ENCODE results near the gene NSUN2. TPM values are rescaled to one million over a fixed set of nuclear protein-coding genes. Genes with fewer than 3 reads are reported as not detected.
A peak's percentile ranks its signal among the peaks of the same experiment; 100 is the strongest.

NSUN2 gene
- total RNA-seq, 1 donor from 2014 or later, result 43.0 TPM

DNA sequence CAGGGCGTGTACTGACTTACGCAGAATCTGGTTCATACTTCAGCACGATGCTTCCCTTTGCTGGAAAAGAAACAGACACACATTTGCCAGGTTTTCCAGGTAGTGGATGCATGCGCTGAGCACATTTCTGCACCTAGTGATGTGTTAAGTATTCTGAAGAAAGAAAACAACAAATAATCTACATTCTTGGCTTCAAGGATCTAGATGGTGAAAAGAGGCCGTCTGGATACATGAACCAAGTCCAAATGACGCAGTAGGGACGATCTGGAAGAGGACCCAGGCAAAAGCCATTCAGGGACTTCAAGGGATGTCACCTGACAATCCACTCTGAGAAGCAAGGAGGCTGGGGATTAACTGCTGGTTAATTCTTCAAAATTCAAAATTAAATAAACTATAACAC is 30.4 kb downstream of the NSUN2 start:
- ATAC-seq, result no peak

DNA sequence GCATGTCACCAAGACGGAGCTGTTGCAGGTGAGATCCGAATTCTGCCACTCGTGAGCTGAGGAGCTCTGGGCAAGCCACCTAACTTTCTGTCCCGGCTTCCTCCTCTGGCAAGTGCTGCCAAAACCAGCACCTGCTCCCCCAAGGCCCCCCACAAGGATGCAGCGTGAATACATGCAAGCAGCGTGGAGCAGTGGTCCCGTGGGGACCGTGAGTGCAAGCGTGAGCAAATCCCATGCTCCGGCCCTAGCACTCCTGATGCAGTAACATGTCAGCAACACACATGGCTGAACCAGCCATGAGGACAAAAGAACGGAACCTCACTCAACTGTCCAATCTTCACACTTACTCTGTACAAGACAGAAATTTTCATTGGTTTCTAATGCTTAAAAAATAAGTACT is 31.0 kb downstream of the NSUN2 start:
- ATAC-seq, result no peak

DNA sequence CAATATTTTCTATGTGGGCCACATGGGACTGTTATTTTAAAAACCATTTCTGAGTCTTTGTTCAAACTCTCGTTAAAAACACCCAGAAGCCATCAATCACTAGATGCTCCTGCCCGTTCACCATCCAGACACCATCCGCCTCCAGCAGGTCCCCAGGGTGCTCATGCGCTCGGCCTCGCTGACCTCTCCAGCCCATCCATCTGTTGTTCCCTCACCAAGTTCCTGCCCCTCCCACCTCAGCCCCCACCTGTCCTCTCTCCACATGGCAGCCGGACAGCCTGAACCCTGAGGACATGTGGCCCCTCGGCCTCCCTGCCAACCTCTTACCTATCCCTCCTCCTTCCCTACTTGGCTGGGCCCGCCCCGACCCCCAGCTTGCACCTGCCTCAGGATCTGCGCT is 31.6 kb downstream of the NSUN2 start:
- no peak for ATAC-seq

DNA sequence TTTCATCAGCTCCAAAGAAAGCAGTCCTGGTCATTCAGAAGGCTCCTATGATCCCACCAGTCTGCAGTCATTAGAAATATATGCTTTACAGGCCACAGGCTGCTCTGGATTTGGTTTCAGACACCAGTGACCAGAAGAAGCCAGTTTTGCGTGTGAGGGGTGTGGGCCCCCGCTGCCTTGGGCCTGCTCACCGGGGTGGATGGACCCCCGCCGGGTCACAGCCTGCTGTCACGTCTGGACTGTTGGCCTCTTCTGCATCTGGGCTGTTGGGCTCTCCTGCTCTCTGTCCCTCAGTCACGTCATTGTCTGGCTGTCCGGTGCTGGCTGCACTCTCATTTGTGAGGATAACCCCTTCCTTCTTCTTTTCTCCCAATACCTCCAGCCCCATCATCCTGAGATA is 33.1 kb downstream of the NSUN2 start:
- ATAC-seq, result no peak

DNA sequence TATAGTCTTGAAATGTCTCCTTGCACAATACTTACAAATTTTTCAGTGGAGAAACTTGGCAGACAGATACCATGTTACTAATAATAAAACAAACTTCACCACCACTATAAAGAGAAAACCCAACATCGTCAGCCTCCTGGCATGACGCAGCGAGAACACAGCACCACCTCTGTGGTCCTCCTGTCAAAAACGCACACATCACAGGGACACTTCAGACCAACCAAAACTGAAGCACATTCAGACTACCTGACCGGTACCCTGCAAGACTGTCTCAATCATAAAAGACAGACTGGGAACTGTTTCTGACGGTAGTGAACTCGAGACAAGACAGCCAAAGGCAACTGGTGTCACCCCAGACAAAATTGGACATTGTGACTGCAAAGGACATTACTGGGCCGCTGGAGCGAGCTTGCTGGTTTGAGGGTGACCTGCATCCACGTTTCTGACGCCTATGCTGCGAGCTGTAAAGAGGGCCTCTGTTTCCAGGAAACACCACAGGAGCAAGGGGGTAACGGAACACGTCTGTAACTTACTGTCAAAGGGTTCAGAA is 34.4 kb downstream of the NSUN2 start:
- no peak for ATAC-seq

DNA sequence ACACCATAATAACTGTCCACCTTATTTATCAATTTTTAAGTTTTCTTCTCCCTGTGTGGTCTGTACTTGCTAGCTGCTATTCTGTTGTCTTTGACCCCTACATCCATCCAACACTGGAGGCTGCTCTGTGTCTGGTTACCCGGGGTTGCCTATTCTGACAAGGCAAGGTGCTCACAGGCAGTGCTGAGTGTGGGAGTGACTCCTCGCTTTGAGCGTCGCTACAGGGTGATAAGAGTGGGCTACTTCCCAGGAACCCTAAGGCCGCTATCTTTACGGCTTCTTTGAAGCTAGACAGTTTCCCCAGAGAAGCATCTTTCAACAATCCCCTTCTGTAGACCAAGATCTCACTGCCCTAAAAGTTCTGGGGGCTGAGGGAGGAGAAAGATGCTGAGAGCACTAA is 35.3 kb downstream of the NSUN2 start:
- no peak for ATAC-seq

DNA sequence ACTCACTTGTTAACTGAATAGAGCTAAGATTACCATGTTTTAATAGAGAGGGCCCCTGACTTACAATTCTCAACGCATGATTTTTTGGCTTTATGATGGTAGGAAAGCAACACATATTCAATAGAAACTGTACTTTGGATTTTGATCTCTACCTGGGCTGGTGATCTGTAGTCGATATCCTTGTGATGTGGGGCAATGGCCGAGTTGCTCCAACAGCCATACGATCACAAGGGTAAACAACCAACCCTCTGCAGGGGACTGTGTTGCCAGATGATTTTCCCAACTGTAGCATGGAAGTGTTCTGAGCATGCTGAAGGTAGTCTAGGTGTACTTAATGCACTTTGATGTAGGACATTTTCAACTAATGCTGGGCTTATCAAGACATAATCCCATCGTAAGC is 36.5 kb downstream of the NSUN2 start:
- ATAC-seq, result no peak

DNA sequence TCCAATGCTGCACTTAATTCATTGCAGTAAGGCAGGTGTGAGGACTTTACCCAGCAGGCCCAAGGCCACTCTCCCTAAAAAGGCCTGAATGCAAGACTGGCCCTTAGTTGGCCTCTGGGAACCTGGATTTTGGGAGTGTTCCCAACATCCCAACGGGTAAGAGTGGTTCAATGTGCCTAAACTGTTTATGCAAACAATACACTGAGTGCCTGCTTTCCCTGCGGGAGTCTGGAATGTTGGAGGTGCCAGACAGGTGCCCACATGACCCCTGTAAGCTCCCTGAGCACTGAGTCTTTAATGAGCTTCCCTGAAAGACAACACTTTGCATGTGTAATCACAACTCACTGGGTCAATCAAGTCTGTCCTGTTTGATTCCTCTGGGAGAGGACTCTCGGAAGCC is 37.4 kb downstream of the NSUN2 start:
- peak; percentile 15 for ATAC-seq

DNA sequence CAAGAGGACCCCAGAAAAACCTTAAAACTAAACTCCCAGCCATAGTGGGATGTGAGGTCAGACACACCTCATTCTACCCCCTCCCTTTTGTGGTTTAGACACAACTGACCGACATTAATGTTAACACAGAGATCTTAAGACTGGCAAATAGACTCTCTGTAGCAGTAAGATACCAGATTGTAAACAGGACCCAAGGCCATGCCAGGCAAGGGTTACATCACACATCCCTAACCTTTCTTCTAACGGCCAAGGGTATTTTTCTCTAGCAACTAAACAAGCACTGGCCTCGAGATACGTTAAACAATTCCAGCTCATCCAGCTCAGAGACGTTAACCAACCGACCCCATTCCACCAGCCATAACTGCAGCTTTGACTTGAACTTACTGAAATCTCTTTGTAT is 38.8 kb downstream of the NSUN2 start:
- ATAC-seq, result no peak

DNA sequence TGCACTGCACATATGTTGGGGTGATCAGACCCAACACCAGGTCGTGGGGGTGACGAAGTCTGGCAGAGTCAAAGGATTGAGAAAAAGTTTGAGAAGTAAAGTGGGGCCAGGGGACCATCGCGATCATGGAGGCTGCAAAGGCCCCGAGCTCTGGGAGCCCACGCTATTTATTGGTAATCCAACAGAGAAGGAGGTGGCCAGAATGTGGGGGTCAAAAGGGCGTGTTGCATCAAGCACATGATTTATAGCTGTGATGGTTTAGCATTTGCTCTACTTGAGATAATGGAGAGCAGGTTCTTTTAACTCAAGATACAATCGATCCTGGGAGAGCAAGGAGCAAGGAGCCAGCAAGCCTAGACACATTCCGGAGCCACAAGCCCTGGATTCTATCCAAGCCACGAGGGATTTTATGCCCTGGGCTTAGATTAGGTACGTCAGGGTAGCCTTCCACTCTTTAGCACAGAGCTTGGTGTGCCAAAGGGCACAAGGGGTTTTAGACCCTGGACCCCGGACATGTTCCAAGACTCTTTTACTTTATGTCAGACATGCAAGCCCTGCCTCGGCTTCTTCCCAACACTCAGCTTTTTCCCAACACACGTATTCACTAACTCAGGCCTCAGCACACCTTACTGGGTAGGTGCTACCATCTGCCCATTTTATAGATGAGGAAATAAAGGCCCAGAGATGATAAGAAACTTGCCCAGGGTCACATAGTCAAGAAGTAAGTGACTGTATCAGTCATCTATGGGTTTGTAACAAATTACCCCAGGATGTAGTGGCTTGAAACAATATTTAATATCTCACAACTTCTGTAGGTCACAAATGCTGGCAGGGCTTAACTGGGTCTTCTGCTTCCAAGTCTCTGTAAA is 39.5 kb downstream of the NSUN2 start:
- no peak for ATAC-seq

DNA sequence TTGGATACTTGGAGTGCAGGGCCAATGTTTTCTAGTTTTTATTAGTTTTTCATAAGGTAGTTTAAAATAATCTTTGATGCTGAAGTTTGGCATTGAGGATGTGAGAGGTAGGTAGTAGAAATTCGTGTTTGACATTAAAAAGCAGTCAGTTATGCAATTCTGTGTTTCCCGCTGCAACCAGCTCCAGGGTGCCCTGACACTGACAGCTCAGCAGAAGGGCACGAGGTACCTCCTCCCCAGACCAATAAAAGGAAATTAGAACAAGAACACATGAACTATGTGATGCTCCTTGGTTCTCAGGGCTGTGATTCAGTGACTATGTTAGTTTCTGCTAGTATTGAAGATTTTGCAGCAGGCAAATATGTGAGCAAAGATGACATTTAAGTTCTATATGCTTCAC is 40.2 kb downstream of the NSUN2 start:
- peak; percentile 36 for ATAC-seq

DNA sequence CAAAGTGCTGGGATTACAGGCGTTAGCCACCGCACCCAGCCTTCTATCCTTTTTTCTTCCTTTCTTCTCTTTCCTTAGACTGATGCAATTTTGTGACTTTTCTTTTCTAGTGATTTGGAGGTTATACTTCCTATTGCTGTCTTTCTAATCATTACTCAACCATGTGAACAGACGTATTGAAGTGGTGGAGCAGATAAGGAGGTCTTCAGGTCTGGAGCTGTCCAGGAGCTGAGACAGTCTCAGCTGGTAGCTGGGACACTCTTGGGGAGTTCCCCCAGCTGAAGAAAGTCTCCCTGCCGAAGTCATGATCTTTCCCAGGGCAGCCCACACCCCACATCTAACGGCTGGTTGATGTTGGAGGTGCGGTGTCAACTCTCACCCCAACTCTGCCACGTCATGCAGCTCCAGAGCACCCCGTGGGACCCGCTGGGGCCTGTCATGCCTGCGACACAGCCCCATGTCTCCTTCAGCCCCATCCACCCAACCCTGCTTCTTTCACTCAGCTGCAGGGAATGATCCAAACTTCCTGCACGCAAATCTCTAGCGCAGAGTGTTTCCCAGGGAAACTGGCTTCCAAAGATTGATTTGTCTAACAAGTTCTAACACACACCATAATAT is 41.1 kb downstream of the NSUN2 start:
- peak; percentile 46 for ATAC-seq

DNA sequence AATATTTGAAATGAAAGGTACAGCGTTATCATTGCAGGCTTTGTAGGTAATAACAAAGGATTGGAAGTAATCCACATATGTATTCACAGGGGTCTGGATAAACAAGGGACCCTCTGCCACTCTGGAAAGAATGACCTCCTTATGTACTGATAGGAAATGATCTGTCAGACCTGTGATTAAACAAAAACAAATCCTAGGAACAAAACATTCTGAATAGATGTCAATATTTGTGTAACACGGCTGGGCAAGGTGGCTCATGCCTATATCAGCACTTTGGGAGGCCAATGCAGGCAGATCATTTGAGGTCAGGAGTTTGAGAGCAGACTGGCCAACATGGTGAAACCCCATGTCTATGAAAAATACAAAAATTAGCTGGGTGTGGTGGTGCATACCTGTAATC is 42.3 kb downstream of the NSUN2 start:
- ATAC-seq, result no peak

DNA sequence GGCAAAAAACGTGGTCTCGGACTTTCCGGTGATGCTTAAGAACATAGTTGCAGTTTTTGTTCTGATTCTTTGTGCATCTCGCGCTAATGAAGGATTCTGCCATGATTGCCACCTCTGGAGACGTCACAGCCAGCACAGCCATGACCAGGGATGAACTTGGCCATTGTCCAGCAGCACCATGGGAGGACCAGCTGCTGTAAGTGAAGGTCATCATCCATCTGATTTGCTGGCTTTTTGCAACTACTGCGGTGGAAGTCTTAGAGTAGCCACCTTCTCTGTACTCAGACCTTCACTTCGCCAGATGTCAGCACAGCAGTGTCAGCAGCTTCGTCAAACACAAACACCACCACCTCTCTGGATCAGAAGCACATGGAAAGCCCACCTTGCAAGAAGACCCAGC is 45.7 kb downstream of the NSUN2 start:
- ATAC-seq, result no peak

DNA sequence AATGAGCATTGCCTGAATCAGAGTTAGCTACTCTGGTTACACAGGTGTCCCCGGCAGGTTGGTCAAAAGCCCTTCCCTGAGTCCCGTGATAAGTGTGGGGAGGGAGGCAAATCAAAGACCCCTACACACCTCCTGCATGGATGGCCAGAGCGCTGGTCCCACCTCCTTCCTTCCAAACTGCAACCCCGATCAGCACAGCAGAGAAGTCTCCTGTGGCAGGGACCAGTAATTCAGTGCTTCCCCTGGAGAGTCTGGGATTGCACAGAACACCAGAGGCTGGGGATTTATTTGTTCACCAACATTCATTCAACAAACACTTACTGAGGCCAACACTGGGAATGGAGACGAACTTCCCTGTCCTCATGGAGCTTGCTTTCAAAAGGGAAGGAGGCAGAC is 46.2 kb downstream of the NSUN2 start:
- no peak for ATAC-seq

DNA sequence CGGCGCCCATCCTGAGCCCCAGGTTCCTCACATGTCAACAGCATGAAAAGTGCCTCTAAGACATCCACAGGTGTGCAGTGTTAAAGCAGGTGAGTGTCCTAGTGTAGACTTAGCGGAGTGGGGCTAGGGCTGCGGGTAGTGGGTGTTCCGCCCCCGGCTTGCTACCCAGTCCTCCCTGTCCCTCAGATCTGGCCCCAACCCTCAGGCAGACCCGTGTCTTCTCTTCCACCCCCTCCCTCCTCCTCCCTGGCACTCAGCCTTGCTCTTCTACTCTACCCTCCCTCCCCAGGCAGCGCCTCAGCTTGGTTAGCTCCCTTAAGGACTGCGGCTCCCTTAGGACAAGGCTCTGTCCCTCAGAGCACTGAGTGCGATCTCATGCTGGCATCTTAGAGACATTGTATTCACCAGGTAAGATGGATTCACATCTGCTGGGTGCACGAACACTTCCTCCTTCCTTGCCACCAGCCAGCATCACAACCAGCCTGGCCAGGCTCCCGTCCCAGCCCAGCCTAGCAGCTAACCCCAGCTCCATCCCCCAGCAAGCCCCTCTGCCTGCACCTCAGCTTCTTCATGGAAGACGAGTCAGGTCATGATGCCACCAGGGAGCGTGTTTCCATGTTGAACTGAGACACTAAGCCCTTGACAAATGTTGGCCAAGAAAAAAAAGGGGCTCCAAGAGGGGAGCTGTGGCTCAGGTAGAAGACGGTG is 46.8 kb downstream of the NSUN2 start:
- ATAC-seq, result no peak

DNA sequence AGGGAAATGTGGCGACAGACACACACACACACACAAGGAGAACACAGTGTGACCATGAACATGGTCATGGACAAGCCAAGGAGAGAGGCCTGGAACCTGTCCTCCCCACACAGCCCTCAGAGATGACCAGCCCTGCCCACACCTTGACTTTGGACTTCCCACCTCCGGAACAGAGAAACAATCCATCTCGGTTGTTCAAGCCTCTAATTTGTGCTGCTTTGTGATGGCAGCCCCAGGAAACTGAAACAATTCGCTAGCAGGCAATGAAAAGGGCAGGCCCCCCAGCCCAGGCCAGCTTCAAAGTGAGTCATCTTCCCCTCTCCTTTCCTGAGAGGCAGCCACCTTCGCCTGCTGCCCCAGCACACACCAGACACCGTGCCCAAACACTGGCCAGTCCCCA is 47.7 kb downstream of the NSUN2 start:
- no peak for ATAC-seq

DNA sequence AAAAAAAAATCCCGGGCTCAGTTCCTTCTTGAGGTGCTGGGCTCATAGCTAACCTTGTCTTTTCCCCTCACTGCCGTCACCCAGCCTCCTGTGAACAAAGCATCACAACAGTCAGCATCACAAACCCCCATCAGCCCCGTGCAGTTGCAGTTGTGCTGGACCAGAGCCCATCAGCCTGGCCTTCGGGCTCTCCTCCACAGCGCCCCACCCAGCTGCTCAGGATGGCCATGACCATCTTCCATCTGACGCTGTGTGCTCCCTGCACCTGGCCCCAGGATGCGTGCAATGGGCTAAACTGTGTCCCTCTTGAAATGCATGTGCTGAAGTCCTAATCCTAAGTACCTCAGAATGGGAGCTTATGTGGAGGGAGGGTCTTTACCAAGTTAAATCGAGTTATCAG is 48.1 kb downstream of the NSUN2 start:
- ATAC-seq, result no peak

DNA sequence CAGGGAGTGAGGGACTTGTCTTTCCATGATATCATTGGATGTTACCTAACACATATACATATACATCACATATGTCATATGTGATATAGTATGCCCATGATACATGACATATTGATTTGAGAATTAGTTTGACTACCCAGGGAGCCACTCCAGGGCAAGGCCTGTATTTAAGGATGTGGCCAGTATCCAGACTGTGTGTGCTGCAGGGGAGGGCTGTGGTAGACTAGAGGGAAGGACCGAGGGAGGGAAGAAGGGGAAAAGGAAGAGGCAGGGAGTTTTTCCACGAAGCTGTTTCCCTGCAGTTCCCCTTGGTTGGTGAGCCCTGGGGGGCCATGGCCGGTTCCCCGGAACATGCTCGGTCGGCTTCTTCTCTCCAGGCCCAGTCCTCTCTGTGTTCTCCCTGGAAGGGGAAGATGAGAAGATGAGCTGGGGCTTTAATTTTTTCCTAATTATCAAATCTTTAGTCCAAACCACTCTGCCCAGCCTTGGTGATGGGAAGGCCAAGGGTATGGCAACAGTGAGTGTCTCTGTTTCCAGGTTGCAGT is 48.7 kb downstream of the NSUN2 start:
- ATAC-seq, result no peak

DNA sequence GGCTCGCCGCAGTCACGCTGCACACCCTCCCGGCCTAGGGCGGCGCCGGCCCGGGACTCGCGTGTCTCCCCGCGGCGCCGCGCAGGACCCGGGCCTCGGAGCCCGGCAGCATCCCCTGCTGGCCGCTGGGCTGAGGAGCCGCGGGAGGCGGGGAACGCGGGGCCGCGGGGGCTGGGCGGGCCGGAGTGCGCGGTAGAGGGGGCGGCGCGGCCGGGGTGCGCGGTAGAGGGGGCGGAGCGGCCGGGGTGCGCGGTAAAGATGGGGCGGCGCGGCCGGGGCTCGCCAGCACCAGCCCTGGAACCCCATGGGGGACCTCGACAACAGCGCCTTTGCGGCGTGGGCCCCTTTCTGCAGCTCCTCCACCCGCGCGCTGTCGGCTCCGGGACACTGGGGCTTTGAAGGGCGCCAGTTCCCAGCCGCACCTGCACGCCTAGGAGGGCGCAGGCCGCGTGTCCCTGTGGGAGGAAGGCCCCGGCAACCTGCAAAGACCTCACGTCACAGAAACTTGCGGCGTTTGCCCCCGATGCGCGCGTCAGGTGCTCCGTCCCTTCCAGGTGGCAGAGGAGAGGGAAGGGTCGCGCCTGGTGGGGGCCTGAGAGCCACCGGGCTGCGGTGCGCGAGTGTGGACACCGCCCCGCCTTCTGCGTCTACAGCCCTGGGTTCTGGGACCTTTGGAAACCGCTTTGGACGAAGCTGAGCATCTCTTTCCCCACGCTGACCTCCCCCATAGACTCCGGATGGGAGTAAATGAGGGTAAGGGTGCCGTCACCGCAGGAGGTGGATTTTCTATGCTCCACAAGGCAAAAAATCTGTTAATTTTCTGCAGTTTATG is 49.6 kb downstream of the NSUN2 start:
- peak; percentile 68 for ATAC-seq

DNA sequence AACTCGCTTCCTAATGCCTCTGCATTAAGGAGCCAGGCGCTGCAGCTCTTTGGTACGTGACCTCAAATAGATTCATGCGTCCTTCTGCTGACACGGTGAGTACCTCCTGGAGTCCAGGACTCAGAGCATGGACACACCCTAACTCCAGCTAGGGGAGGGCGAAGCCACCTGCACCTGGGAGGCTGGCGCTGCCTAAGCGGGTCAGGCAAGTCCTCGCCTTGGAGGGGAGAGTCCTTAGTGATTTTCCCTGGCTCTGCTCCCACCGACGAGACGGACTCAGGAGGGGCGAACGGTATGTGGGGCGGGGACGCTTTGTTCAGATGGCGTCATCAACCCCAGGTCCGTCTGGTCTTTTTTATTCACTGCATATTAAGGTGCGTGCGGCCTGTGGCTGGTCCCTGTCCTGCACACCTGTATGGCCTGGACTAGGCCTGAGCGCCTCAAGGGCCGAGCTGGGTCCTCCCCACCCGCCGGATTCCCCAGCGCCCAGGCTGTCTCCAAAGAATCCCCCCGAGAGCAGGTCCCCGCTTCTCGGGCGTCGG is 50.3 kb downstream of the NSUN2 start:
- ATAC-seq, result peak; percentile 57

Data from esophagus mucosa (tissue), 1 donor.